Colonic mucosa (tissue), 4 donors: ENCODE results near the gene WASF2. TPM values are rescaled to one million over a fixed set of nuclear protein-coding genes. Genes with fewer than 3 reads are reported as not detected.
"Not testable (repeated sequence)": the region's sequence is repeated elsewhere in the genome, so short reads cannot be mapped to it uniquely, and the experiment has no call there.

ENCODE experiments used
- DNase-seq: peaks from one replicate; pipeline ENCODE4 v3.0.0-alpha.2; 2020
- H3K27ac ChIP-seq: fragments of 200-600 bp; one replicate; pipeline ENCODE4 v1.8.0; 2021
- H3K27me3 ChIP-seq: fragments of 200-600 bp; one replicate; pipeline ENCODE4 v1.8.0; 2021
- H3K36me3 ChIP-seq: fragments of 200-600 bp; one replicate; pipeline ENCODE4 v1.8.0; 2021
- H3K4me1 ChIP-seq: fragments of 200-600 bp; one replicate; pipeline ENCODE4 v1.8.0; 2021; ENCODE audit warnings: mild to moderate bottlenecking
- H3K4me3 ChIP-seq: fragments of 200-600 bp; one replicate; pipeline ENCODE4 v1.8.0; 2021
- H3K9ac ChIP-seq, 2 donors: one replicate each; pipeline ENCODE4 v1.7.0; 2013; ENCODE audit warnings: control low read depth in 2 of 2, low read depth in 2 of 2, low read length in 2 of 2
- H3K9me3 ChIP-seq: fragments of 200-600 bp; one replicate; pipeline ENCODE4 v1.8.0; 2021
- CTCF ChIP-seq: fragments of 200-600 bp; IDR thresholded peaks from one replicate; pipeline ENCODE4 v1.8.0; 2022; ENCODE audit warnings: antibody characterized with exemption, mild to moderate bottlenecking
- intact Hi-C: fragments of 100-400 bp; cut with DNase I; formaldehyde crosslinking; loops from one replicate; pipeline ENCODE4 v1.14.1; 2022
- total RNA-seq, 2 donors: library from RNA; stranded (reverse); fragmentation: NEBNext Ultra II Directional in 1 of 2; extraction: Animal tissue kit (Norgen Biotek cat#: 25700) in 1 of 2; gene quantifications; one replicate each; pipeline ENCODE4 v1.2.1, GENCODE V29; 2021
- donor health status: healthy.
- donor health status: DM: no; HTN: no; CAD: no.
- donor health status: DM: no; HTN: no; CAD: no.

WASF2 gene
- total RNA-seq, 2 donors from 2014 or later, result 120 to 168 TPM

- H3K9ac ChIP-seq, result no peak overlapping the region
- H3K4me3 ChIP-seq, result no peak overlapping the region
- no peaks in the 10 kb centered on the region for H3K36me3 ChIP-seq
- DNase-seq, result no peak
- no peak for TF ChIP-seq CTCF
- H3K27ac ChIP-seq, result no peak overlapping the region
- H3K4me1 ChIP-seq, result no peaks in the 10 kb centered on the region
- intact Hi-C loops, result no loop called here
- no peaks in the 10 kb centered on the region for H3K27me3 ChIP-seq
- H3K9me3 ChIP-seq, result no peaks in the 10 kb centered on the region
Observed at GRCh38 chr1:27475720-27476119, 14.2 kb downstream of the WASF2 start.

GRCh38 chr1:27473755-27474154 lies 16.2 kb downstream of the WASF2 start:
- TF ChIP-seq CTCF, result no peak
- no peak overlapping the region for H3K27ac ChIP-seq
- H3K36me3 ChIP-seq, result no peaks in the 10 kb centered on the region
- no peak overlapping the region for H3K4me3 ChIP-seq
- intact Hi-C loops, result loop anchor here (5.0 kb wide), 1 partner anchor 56 kb away; no protein-coding TSS in a partner anchor
- no peaks in the 10 kb centered on the region for H3K4me1 ChIP-seq
- H3K27me3 ChIP-seq, result no peaks in the 10 kb centered on the region
- H3K9ac ChIP-seq, result no peak overlapping the region
- no peaks in the 10 kb centered on the region for H3K9me3 ChIP-seq
- no peak for DNase-seq

- not testable (repeated sequence) for H3K27me3 ChIP-seq, H3K36me3 ChIP-seq, DNase-seq, H3K9me3 ChIP-seq, H3K4me1 ChIP-seq, H3K27ac ChIP-seq, H3K9ac ChIP-seq, H3K4me3 ChIP-seq
- intact Hi-C loops, result loop anchor here (5.0 kb wide), 1 partner anchor 55 kb away; no protein-coding TSS in a partner anchor
Observed at GRCh38 chr1:27472098-27472497, 17.9 kb downstream of the WASF2 start.

- no peaks in the 10 kb centered on the region for H3K27me3 ChIP-seq
- H3K9me3 ChIP-seq, result no peaks in the 10 kb centered on the region
- no peak for DNase-seq
- no peak overlapping the region for H3K9ac ChIP-seq
- H3K36me3 ChIP-seq, result no peaks in the 10 kb centered on the region
- TF ChIP-seq CTCF, result no peak
- intact Hi-C loops, result loop anchor here (5.0 kb wide), 1 partner anchor 54 kb away; no protein-coding TSS in a partner anchor
- H3K4me1 ChIP-seq, result no peaks in the 10 kb centered on the region
- no peak overlapping the region for H3K4me3 ChIP-seq
- H3K27ac ChIP-seq, result no peak overlapping the region
Observed at GRCh38 chr1:27471477-27471876, 18.5 kb downstream of the WASF2 start.

GRCh38 chr1:27469334-27469733 lies 20.6 kb downstream of the WASF2 start:
- H3K4me1 ChIP-seq, result no peaks in the 10 kb centered on the region
- no peak overlapping the region for H3K27ac ChIP-seq
- no peak overlapping the region for H3K9ac ChIP-seq
- no peak overlapping the region for H3K4me3 ChIP-seq
- no peak for DNase-seq
- intact Hi-C loops, result no loop called here
- TF ChIP-seq CTCF, result no peak
- H3K9me3 ChIP-seq, result no peaks in the 10 kb centered on the region
- H3K27me3 ChIP-seq, result no peaks in the 10 kb centered on the region
- H3K36me3 ChIP-seq, result no peaks in the 10 kb centered on the region

GRCh38 chr1:27468378-27468777 lies 21.6 kb downstream of the WASF2 start:
- H3K4me3 ChIP-seq, H3K9me3 ChIP-seq, H3K36me3 ChIP-seq, H3K9ac ChIP-seq, intact Hi-C loops, DNase-seq, H3K27ac ChIP-seq, H3K4me1 ChIP-seq, H3K27me3 ChIP-seq: not testable (repeated sequence)
